Keratinocyte (primary cell): ENCODE data around the gene NSG1.

ENCODE experiments used
- CTCF ChIP-seq, 3 experiments: IDR thresholded peaks in 1 of 3; conservative IDR thresholded peaks in 1 of 3; optimal IDR thresholded peaks in 1 of 3; 2 replicates in 2 of 3; 3 replicates in 1 of 3; pipeline versions ENCODE3 to v1.5.1; 2011; ENCODE audit warnings: low read length in 3 of 3, mild to moderate bottlenecking in 3 of 3, moderate library complexity in 2 of 3, control low read depth in 1 of 3, inconsistent platforms in 1 of 3; ENCODE audit not compliant: insufficient read depth in 2 of 3; ENCODE audit errors: extremely low read depth in 1 of 3
- EZH2 ChIP-seq: IDR thresholded peaks from one replicate; pipeline ENCODE4 v1.6.1; 2012; ENCODE audit warnings: inconsistent platforms, mild to moderate bottlenecking, low read length, moderate library complexity

GRCh38 chr4:4436244-4436823 is 49.4 kb downstream of the NSG1 start:
- no peak for TF ChIP-seq CTCF (optimal IDR thresholded peaks at IDR 0.05 in 1 of 3, IDR thresholded peaks at IDR 0.05 in 1 of 3, conservative IDR thresholded peaks at IDR 0.05 in 1 of 3; ENCODE audit: extremely low read depth in 1 of 3, insufficient read depth in 2 of 3, low read length in 3 of 3)
- no peak for TF ChIP-seq EZH2
